GM20000 (cell line): ENCODE measurements around the gene JAZF1.

Source experiments
- DNase-seq: peaks from one replicate; pipeline ENCODE4 v3.0.0; 2012; ENCODE audit warnings: low spot score
- CTCF ChIP-seq: IDR thresholded peaks from 2 replicates; pipeline ENCODE4 v1.5.1; 2012; ENCODE audit warnings: mild to moderate bottlenecking, control low read depth; ENCODE audit errors: extremely low read depth, missing control alignments

Gene JAZF1

DNA sequence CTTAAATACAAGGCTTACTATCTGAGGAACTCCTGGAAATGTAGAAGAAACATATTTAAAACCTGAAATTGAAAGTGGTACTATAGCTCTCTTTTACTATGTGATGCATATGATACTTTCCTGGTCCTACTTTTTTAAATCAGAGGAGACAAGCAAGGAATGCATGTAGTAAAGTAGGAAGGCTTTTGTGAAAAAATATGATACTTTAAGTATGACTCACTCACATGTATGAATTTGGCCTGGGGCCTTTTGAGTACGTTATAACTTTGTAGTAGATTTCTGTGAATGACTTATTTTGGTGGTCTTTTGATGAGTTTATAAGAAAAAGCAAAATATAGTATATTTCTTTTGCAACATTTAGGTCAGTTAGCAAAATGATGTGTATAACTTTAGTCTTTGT is 386.8 kb downstream of the JAZF1 start:
- TF ChIP-seq CTCF, result no peak
- DNase-seq, result no peak

DNA sequence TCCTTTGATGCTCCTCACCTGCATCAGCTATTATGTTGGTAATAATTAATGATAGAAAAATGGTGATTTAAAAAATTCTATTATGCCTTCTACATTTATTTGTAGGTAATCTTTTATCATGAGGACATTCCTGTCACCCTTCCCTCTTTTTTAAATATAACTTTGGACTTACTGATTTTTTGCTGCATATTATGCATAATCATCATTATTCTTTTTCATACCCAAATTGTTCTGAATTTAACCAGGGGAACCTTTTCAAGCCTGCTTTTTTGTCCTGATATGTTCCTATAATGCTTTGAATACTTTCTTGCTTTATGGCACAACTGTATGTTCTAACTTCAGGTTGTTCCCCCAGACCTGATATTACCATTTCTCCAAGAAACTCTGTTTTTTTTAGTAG is 392.2 kb downstream of the JAZF1 start:
- no peak for TF ChIP-seq CTCF
- no peak for DNase-seq

- peak; percentile 4 for DNase-seq
- peak; percentile 11 for TF ChIP-seq CTCF
These were observed 396.1 kb downstream of the JAZF1 start for GRCh38 chr7:27784399-27785053.

GRCh38 chr7:27782849-27783248 is 397.7 kb downstream of the JAZF1 start:
- no peak for TF ChIP-seq CTCF
- no peak for DNase-seq

DNA sequence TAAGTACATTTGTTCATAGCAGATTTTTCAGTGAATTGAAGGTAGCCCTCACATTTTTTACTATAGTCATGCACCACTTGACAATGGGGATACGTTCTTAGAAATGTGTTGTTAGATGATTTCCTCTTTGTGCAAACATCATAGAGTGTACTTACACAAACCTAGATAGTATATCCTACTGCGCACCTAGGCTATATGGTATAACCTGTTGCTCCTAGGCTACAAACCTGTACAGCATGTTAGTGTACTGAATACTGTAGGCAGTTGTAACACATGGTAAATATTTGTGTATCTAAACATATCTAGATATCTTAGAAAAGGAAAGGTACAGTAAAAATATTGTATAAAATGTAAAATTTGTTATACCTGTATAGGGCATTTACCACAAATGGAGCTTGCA is 399.4 kb downstream of the JAZF1 start:
- TF ChIP-seq CTCF, result no peak
- DNase-seq, result no peak
